GM18508 (cell line): ENCODE results near the gene EMC8.

Experiments
- ATAC-seq: cut with Tn5 transposase; IDR thresholded peaks from one replicate; pipeline ENCODE4 v1.9.1; 2021; ENCODE audit warnings: moderate number of reproducible peaks; ENCODE audit not compliant: insufficient read depth, unreplicated experiment

EMC8 gene

DNA sequence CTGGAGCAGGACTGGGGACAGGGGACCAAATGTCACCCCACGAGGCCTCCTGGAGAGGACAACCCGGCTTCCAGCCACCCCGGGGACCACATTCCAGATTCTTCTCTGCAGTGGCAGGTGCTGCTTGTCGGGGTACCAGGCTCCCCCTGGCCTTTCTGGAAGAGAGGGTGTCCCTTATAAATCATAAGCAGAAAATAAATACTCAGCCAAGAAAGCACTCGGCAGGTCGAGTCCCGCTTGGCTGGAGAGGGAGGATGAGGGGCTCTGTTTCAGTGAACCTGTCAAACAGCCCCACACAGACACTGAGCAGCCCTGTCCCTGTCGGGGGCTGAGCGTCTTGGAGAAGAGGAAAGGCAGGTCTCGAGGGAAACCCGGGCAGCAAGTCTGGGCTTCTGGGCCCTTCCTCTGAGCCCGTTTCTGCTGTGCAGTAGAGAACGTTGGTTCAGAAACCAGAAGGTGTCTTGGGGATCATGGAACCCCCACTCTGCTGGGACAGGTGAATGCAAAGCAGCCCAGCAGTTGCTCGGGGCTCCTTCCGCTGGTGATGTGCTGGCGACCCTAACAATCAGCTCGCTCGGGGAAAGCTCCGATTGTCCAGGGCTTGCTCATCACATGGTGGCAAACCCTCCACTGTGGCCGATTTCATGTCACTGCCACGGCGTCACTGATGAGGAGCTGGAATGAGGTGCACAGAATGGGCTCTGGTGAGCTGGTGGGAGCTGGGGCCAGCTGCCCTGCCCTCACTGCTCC is 36.8 kb upstream of the EMC8 start:
- ATAC-seq = no peak

DNA sequence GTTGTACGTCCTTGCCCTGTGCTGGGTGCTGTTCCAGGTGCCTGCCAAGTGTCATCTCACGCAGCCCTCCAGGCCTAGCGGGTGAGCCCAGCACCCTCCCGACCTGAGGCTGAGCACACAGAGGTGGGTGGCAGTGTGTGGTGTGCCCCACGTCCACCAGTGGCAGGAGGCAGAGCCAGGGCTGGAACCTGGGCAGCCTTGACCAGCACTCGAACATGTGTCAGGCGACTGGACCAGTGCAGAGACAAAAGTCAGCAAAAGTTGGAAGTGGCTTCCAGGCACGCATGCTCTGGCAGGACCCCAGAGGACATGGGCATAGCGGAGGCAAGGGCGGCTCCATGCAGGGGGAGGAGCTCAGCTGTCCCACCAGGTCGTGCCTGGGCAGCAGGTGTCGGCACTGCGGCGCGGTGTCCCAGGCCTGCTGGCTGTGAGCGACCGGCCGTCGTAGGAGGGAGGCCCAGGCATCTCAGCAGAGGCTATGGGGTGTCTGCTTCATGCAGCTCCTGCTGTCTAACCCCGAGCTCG is 35.9 kb upstream of the EMC8 start:
- no peak for ATAC-seq

- no peak for ATAC-seq
Measured at GRCh38 chr16:85834741-85835140, 35.4 kb upstream of the EMC8 start.

DNA sequence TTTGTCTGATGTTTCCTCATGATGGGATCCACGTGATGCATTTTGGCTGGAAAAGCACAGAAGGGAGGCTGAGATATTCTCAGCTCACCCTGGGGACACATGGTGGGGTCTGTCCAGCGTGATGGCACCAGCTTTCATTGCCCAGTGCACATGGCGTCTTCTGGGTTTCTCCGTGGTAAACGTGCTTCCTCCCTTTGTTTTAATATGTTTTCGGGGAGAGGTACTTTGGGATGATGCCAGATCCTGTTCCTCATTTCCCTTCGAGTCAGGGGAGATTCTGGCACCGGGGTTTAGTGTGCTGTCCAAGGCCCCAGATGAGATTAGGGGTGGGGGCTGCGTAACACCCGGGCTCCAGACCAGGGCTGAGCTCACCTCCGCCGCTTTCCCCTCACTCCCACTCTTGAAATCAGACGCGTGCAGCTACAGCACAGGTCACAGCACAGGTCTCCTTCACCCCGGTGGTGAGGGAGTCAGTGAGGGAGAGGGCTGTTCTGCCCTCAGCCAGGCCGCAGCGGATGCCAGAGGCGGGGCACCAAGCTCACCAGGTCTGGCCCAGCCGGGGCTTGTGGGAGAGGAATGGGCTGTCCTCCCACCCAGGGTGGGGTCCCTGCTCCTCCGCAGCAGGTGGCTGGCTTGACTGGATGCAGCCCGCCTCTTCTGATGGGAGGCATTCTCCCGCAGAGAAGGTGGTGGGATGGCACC is 34.0 kb upstream of the EMC8 start:
- ATAC-seq = no peak

DNA sequence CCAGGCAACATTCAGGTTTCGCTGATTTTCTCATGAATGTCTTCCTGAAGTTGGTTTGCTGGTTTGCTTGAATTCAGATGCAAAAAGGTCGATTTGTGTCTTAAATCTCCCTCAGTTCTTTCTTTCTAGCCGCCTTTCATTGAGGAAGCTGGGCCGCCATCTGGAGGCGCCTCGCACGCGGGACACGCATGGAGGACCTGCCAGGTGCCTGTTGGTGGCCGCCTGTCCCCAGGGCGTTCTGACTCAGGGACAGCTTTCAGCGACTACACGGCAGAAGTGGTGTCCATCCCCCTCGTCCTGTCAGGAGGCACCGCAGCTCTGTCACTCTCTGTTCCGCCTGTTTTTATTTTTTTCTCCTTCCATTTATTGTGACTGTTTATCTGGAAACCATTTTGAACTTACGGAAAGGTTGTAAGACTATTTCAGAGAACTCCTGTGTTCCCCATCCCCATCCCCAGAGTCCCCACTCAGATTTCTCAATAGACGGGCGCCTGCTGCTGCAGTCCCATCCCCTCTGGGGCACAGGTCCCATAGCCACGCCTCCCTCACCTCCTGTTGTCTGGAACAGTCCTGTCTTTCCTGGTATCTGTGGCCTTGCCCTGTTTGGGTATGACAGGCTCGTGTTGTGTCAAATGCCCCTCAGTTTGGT is 33.4 kb upstream of the EMC8 start:
- ATAC-seq = no peak

GRCh38 chr16:85830821-85831220 is 31.5 kb upstream of the EMC8 start:
- ATAC-seq = no peak

DNA sequence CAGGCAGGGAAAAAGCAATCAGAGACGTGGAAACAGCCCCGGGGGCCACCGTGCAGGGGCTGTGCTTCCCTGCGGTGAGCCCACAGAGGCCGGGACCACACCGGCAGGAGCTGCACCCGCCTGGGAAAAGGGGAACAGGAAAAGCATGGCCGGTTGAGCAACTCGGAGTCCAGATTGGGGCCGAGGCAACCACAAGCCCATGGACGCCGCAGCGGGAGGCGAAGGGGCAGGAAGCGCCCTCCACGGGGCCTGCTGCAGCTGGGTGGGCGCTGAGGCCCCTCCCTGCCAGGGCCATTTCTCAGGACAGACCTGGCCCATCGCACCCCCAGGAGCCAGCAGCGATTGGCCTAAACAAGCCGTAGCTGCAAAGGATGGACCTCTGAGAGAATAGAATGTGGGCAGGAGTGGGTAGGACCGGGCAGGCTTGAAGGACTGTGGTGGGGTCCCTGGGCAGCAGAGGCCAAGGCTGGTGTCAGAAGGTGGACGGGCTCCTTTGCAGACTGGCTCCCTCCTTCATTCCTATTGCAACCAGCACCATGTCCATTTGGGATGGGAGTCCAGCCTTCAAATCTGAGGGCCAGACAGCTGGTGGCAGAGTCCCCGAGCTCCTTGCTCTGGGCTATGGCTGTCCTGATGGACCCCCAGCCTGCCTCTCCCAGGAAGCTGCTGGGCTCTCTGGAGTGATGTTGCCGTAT is 30.6 kb upstream of the EMC8 start:
- ATAC-seq = no peak

- ATAC-seq = no peak
Measured at GRCh38 chr16:85829171-85829719, 29.9 kb upstream of the EMC8 start.

DNA sequence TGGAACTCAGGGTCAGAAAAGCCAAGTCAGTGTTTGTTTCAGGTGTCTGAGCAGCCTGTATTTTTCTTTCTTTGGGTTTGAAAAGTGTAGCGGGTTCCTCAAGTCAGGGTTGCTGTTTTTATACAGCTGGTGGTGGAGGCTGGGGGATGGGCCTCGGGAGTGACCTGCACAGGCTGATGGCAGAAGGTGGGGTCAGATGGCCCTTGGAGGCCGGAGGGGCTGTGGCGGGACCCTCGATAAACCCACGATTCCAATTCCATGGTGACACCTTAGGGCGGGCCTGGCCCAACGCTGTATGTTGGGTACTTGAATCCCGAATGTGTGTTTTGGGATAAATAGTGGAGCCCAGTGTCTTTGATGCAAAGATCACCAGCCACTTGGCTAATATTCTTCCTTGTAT is 28.8 kb upstream of the EMC8 start:
- ATAC-seq = no peak

DNA sequence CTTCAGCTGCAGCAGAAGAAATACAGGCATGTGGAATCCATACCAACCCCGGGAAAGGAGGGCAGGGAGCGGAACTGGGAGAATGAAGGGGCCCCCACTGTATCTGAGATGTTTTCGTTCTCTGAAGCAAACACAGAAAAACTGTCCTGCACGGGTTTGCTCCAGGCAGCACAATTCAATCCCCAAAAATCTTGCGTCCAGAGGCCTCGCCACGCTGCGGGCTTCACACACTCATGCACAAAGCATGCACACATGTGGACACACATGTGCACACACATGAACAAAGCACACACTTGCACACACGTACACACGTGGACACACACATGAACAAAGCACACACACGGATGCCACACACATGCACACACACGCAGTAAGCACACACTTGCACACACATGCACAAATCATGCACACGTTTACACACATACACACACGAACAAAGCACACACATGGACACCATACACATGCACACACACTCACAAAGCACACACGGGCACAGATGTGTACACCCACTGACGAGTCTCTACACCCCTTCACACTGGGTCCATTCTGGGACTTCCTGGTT is 27.4 kb upstream of the EMC8 start:
- ATAC-seq = no peak

GRCh38 chr16:85825326-85825725 is 26.0 kb upstream of the EMC8 start:
- ATAC-seq = no peak

DNA sequence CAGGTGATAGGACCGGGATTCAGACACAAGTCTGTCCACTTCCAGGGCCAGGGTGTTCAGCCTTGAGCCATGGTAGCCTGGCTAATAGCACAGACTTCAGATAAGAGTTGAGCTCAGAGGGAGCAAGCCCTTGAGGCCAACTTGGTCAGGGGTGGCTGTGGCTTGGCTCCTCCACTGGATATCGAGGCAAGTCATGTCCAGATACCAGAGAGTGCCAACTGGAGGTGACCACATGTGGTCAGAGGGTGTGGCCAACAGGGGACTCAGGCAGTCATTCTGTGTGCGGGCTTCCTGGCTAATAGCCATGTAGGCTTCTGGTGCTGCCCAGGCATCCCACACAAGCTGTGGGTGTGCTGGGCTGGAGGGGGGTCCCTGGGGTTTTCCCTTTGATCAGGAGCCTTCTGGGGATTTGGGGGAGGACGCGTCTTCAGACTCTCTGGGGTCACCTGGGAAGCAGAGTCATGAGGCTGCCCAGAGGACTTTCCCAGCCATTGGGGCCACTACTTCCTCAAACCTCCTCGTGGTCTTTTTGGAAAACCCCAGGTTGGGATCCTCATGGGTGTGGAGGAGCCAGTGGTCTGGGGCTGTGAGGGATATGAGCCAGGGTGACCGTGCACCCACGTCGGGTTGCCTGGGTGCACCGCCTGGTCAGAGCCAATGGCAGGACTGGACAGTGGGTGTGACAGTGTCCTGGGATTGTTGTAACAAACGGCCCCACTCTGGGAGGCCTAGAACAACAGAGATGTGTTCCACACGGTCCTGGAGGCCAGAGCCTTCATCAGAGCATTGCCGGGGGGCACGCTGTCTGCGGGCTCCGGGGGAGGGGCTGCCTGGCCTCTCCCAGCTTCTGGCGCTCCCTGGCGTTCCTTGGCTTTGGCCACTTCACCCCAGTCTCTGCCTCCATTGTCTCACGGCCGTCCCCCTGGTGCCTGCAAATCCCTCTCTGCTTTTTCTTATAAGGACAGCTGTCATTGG is 25.1 kb upstream of the EMC8 start:
- ATAC-seq = no peak

DNA sequence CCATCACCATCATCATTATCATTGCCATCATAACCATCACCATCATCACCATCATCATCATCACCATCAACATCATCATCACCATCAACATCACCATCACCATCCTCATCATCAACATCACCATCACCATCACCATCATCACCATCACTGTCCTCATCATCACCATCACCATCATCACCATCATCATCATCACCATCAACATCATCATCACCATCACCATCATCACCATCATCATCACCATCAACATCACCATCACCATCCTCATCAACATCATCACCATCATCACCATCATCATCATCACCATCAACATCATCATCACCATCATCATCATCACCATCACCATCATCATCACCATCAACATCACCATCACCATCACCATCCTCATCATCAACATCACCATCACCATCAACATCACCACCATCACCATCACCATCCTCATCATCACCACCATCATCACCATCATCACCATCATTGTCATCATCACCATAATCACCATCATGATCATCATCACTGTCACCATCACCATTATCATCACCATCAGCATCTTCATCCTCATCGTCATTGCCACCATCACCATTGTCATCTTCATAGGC is 24.1 kb upstream of the EMC8 start:
- ATAC-seq = no peak

DNA sequence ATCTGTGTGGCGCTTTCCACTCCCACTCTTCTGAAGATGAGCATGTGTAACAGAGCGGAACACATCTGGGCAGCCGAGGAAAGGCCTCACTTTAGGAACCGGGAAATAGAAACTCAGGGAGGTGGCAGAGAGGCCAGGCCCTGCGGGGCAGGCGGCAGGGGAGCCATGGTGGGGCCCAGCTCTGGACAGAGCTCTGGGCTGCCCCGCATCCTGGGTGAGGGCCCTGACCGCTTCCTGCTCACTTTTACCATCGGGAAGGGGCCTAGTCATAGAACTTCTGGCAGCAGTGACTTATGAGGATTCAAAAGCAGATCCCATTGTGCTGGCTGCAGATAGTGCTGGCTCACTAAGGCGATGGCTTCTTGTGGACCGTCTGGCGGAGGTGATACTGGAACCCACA is 22.8 kb upstream of the EMC8 start:
- ATAC-seq = no peak

- no peak for ATAC-seq
Measured at GRCh38 chr16:85821390-85822135, 22.2 kb upstream of the EMC8 start.

- no peak for ATAC-seq
Measured at GRCh38 chr16:85820604-85821372, 21.4 kb upstream of the EMC8 start.

- no peak for ATAC-seq
Measured at GRCh38 chr16:85819771-85820170, 20.4 kb upstream of the EMC8 start.
